Body of pancreas (tissue), 4 donors: ENCODE data around the gene JPT1. TPM values are rescaled to one million over a fixed set of nuclear protein-coding genes. Genes with fewer than 3 reads are reported as not detected.
A peak's percentile ranks its signal among the peaks of the same experiment; 100 is the strongest.

Experiments
- ATAC-seq: fragments of 150-250 bp; one replicate; pipeline ENCODE4 v1.9.1; 2016
- DNase-seq, 4 donors: peaks; one replicate each; pipeline ENCODE4 v3.0.0-alpha.2; 2019
- H3K27ac ChIP-seq, 4 donors: fragments of 200-600 bp; sonication (generic); 1 replicate in 3 of 4; 2 replicates in 1 of 4; pipeline versions ENCODE4 v1.5.1 to v1.6.1; 2016 to 2019; ENCODE audit warnings: mild to moderate bottlenecking in 1 of 4, mixed read lengths in 1 of 4, moderate library complexity in 1 of 4
- H3K27me3 ChIP-seq, 2 donors: fragments of 200-600 bp; sonication (generic); one replicate each; pipeline ENCODE4 v1.6.0; 2016; ENCODE audit warnings: mild to moderate bottlenecking in 1 of 2
- H3K36me3 ChIP-seq, 2 donors: fragments of 200-600 bp; sonication (generic); replicated peaks in 1 of 2; 2 replicates each; pipeline ENCODE4 v1.5.1; 2016; ENCODE audit warnings: low read depth in 2 of 2; ENCODE audit not compliant: insufficient read depth in 1 of 2
- H3K4me1 ChIP-seq: fragments of 200-600 bp; sonication (generic); one replicate; pipeline ENCODE4 v1.6.0; 2016
- H3K4me3 ChIP-seq, 2 donors: fragments of 200-600 bp; sonication (generic); 1 replicate in 1 of 2; 2 replicates in 1 of 2; pipeline ENCODE4 v1.5.1; 2016 to 2019
- H3K9me3 ChIP-seq, 3 donors: fragments of 200-600 bp; sonication (generic); 1 replicate in 2 of 3; 2 replicates in 1 of 3; pipeline ENCODE4 v1.5.1; 2016
- POLR2A ChIP-seq, 3 donors: fragments of 450-650 bp; IDR thresholded peaks; one replicate each; pipeline ENCODE4 v1.6.1; 2016; ENCODE audit warnings: antibody characterized with exemption in 3 of 3, mild to moderate bottlenecking in 2 of 3
- WGBS, 2 donors: methylation state at CpG; one replicate each; pipeline ENCODE4 v1.1.5; 2017; 5-methylcytosine and 5-hydroxymethylcytosine counted together
- intact Hi-C: fragments of 100-400 bp; cut with DNase I; formaldehyde crosslinking; loops from one replicate; pipeline ENCODE4 v1.15.1; 2023
- total RNA-seq, 2 donors: library from RNA; depleted of rRNA; stranded (reverse); fragments of >200 nt; gene quantifications; one replicate each; pipeline ENCODE4 v1.1.0, GENCODE V29; 2016
- TF ChIP-seq, protein P1 (sequence below), 7 experiments: fragments of 450-650 bp in 4 of 7; fragments of 200-600 bp in 3 of 7; sonication (generic) in 3 of 7; IDR thresholded peaks; one replicate each; pipeline ENCODE4 v1.5.1; 2016 to 2019; ENCODE audit warnings: antibody characterized with exemption in 7 of 7

The JPT1 gene
- total RNA-seq, 2 donors from 2014 or later: 17.4 to 42.5 TPM

DNA sequence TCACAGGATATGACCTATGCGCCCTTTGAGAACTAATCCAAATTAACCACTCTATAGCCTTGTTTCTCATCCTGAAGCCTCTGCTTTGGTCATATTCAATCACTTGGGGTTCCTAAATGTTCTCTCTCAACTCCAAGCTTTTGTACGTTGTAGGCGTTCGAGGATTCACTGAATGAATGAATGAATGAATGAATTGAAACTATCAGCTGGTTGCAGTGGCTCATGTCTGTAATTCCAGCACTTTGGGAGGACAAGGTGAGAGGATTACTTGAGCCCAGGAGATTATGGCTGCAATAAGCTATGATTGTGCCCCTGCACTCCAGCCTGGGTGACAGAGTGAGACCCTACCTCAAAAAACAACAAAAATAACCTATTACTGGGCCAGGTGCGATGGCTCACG, 34.3 kb upstream of the JPT1 start:
- peaks cover under 1% of the 10 kb centered on the region for H3K4me1 ChIP-seq
- H3K4me3 ChIP-seq: no peak overlapping the region
- no peak for TF ChIP-seq POLR2A (IDR thresholded peaks at IDR 0.05)
- TF ChIP-seq, protein P1, sequence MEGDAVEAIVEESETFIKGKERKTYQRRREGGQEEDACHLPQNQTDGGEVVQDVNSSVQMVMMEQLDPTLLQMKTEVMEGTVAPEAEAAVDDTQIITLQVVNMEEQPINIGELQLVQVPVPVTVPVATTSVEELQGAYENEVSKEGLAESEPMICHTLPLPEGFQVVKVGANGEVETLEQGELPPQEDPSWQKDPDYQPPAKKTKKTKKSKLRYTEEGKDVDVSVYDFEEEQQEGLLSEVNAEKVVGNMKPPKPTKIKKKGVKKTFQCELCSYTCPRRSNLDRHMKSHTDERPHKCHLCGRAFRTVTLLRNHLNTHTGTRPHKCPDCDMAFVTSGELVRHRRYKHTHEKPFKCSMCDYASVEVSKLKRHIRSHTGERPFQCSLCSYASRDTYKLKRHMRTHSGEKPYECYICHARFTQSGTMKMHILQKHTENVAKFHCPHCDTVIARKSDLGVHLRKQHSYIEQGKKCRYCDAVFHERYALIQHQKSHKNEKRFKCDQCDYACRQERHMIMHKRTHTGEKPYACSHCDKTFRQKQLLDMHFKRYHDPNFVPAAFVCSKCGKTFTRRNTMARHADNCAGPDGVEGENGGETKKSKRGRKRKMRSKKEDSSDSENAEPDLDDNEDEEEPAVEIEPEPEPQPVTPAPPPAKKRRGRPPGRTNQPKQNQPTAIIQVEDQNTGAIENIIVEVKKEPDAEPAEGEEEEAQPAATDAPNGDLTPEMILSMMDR (IDR thresholded peaks at IDR 0.05): no peak
- ATAC-seq (no peak), DNase-seq (no peak)
- H3K27ac ChIP-seq: no peak overlapping the region
- WGBS, 2 donors: 84 to 86% methylated on average over 6 of the region's 6 CpGs
- H3K9me3 ChIP-seq: no peaks in the 10 kb centered on the region
- no peaks in the 10 kb centered on the region for H3K36me3 ChIP-seq
- intact Hi-C loops: no loop called here
- H3K27me3 ChIP-seq: no peaks in the 10 kb centered on the region

- intact Hi-C loops: no loop called here
- Histone ChIP-seq H3K4me3 (no peak overlapping the region), H3K9me3 (no peaks in the 10 kb centered on the region), H3K36me3 (peaks cover 0 to 2% of the 10 kb centered on the region in 2 donors), H3K4me1 (peaks cover 22% of the 10 kb centered on the region), H3K27ac (no peak overlapping the region), H3K27me3 (no peaks in the 10 kb centered on the region)
- DNase-seq (no peak), ATAC-seq (no peak)
- TF ChIP-seq POLR2A (IDR thresholded peaks at IDR 0.05): no peak
- TF ChIP-seq, protein P1 (IDR thresholded peaks at IDR 0.05): no peak
- 90 to 93% methylated on average over 9 of the region's 9 CpGs for WGBS, 2 donors
Observed at GRCh38 chr17:75183999-75184884, 29.9 kb upstream of the JPT1 start.

DNA sequence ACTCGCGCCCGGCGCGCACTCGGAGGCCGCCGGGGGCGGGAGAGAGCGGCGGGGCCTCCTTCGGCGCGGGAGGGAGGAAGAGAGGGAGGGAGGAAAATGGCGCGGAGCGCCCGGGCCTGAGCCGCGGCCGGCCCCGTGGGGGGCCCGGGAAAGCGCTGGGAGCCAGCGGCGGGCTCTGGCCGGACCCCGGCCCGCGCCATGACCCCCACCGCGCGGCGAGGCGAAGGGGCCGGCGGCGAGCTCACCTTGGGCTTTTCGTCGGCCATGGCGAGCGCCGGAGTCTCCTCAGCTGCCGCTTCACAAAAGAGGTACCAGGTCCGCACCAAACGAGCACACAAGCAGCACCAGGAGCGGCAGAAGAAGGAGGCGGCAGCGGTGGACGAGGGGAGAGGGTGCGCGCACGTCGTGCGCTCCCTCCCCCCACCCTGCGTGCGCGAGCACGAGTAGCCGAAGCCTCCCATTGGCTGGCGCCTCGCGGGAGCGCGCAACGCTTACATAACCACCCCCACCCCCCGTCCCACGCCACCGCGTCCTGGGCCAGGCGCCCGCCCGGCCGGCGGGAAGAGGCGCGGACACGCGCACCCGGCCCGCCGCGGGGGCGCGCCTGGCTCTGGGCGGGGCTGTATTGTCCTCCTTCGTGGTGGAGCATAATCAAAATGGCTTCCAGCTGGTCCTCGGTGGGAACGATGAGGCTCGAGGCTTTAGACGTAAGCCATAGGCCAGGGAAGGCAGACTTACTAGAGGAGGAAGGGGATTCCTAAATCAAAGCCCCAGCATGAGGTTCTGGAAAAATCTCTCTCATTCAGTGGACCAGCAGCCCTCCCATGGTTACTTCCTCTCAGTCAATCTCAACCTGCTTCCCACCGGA, 28.5 kb upstream of the JPT1 start, which contains the start of gene SUMO2:
TSS of gene SUMO2 (minus strand) at position 391 of the 868 bp plus-strand sequence. CDS start at position 266, 125 bp downstream.
- DNase-seq: peak; percentile 95 to 96 (median 96)
- H3K4me3 ChIP-seq: peak within 1 kb of the TSS; percentile 97 to 99
- peak; percentile 77 to 87 (median 84) for TF ChIP-seq POLR2A (IDR thresholded peaks at IDR 0.05)
- TF ChIP-seq, protein P1 (IDR thresholded peaks at IDR 0.05): peak in 6 of 7 experiments; percentile 35 to 62 (median 42)
- peak within 1 kb of the TSS; percentile 90 to 100 (median 99) for H3K27ac ChIP-seq
- H3K36me3 ChIP-seq: peaks cover 0 to 4% of the 10 kb centered on the region in 2 donors
- H3K27me3 ChIP-seq: no peaks in the 10 kb centered on the region
- H3K9me3 ChIP-seq: no peaks in the 10 kb centered on the region
- H3K4me1 ChIP-seq: peaks cover 22% of the 10 kb centered on the region
- intact Hi-C loops: no loop called here
- ATAC-seq: peak; percentile 97
- 1 to 33% methylated on average over 3 to 89 of the region's 92 CpGs for WGBS, 2 donors

- peak overlapping the region; percentile 97 to 99 for H3K4me3 ChIP-seq
- TF ChIP-seq POLR2A (IDR thresholded peaks at IDR 0.05): no peak
- TF ChIP-seq, protein P1 (IDR thresholded peaks at IDR 0.05): peak in 1 of 7 experiments; percentile 24
- no peaks in the 10 kb centered on the region for H3K9me3 ChIP-seq
- H3K4me1 ChIP-seq: peaks cover 22% of the 10 kb centered on the region
- peaks cover 0 to 5% of the 10 kb centered on the region in 2 donors for H3K36me3 ChIP-seq
- H3K27me3 ChIP-seq: no peaks in the 10 kb centered on the region
- intact Hi-C loops: no loop called here
- ATAC-seq (no peak), DNase-seq (no peak)
- H3K27ac ChIP-seq: peak overlapping the region; percentile 90 to 100 (median 99)
- 1% methylated on average over 24 of the region's 33 CpGs; no CpG with 5 or more reads in 1 of the 2 donors for WGBS, 2 donors
Observed at GRCh38 chr17:75182319-75182568, 27.9 kb upstream of the JPT1 start.
